HG02763 (cell line): ENCODE data around the gene TEX47.

Experiments used
- ATAC-seq: cut with Tn5 transposase; IDR thresholded peaks from one replicate; pipeline ENCODE4 v1.9.1; 2021; ENCODE audit warnings: mild to moderate bottlenecking, moderate library complexity; ENCODE audit not compliant: unreplicated experiment

Gene TEX47

GRCh38 chr7:88795553-88795952, at the start of gene TEX47:
TSS of gene TEX47 (minus strand) at chr7:88795737. CDS start at chr7:88794942, 795 bp downstream.
- no peak for ATAC-seq

- no peak for ATAC-seq
Measured at GRCh38 chr7:88845091-88845490, 49.6 kb upstream of the TEX47 start.

- no peak for ATAC-seq
Measured at GRCh38 chr7:88842201-88842600, 46.7 kb upstream of the TEX47 start.

GRCh38 chr7:88835147-88835728, 39.7 kb upstream of the TEX47 start:
- peak; percentile 93 for ATAC-seq

GRCh38 chr7:88826222-88826621, 30.7 kb upstream of the TEX47 start:
- ATAC-seq, result no peak

GRCh38 chr7:88818552-88818951, 23.0 kb upstream of the TEX47 start:
- no peak for ATAC-seq

GRCh38 chr7:88806280-88807037, 10.9 kb upstream of the TEX47 start:
- ATAC-seq, result no peak

- no peak for ATAC-seq
Measured at GRCh38 chr7:88801046-88801445, 5.5 kb upstream of the TEX47 start.

GRCh38 chr7:88792361-88792760, 3.2 kb downstream of the TEX47 start:
- ATAC-seq, result no peak

GRCh38 chr7:88791891-88792290, 3.6 kb downstream of the TEX47 start:
- no peak for ATAC-seq

GRCh38 chr7:88789480-88790064, 6.0 kb downstream of the TEX47 start:
- ATAC-seq, result no peak

GRCh38 chr7:88787777-88788176, 7.8 kb downstream of the TEX47 start:
- no peak for ATAC-seq

GRCh38 chr7:88775838-88776237, 19.7 kb downstream of the TEX47 start:
- ATAC-seq, result no peak

- ATAC-seq, result no peak
Measured at GRCh38 chr7:88772776-88773175, 22.8 kb downstream of the TEX47 start.

GRCh38 chr7:88771417-88771816, 24.1 kb downstream of the TEX47 start:
- ATAC-seq, result peak; percentile 54

- ATAC-seq, result no peak
Measured at GRCh38 chr7:88761779-88762178, 33.8 kb downstream of the TEX47 start.

- ATAC-seq, result no peak
Measured at GRCh38 chr7:88760136-88760515, 35.4 kb downstream of the TEX47 start.

- no peak for ATAC-seq
Measured at GRCh38 chr7:88759230-88760135, 36.1 kb downstream of the TEX47 start, which contains the start of gene ZNF804B. TSS of gene ZNF804B (plus strand) at chr7:88759700. CDS start at chr7:88759977, 277 bp downstream.

GRCh38 chr7:88758381-88759229, 36.9 kb downstream of the TEX47 start:
- ATAC-seq, result no peak

GRCh38 chr7:88757371-88757770, 38.2 kb downstream of the TEX47 start:
- no peak for ATAC-seq
